HG03097 (cell line): ENCODE measurements around the gene RECQL.
"Not testable (repeated sequence)": the region's sequence is repeated elsewhere in the genome, so short reads cannot be mapped to it uniquely, and the experiment has no call there.

ENCODE experiments used
- ATAC-seq: cut with Tn5 transposase; IDR thresholded peaks from one replicate; pipeline ENCODE4 v1.9.1; 2021; ENCODE audit not compliant: unreplicated experiment, low FRiP score

The RECQL gene

DNA sequence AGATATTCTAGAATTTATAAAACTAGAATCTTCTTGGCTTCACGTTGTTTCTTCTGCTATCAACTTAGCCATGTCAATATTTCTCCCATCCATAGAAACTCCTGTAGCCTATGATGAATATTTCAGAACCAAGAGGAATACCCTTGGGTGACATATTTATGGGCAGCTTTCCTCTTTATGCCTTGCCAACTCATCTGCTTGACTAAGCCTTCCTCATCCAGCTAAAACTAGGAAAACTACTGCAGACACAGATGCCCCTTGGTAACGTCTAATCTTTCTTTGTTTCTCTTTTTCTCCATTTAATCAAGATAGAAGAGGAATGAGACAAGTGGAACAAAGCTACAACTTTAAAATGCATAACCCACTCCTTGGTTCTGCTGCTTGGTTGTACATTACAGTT lies 6.4 kb upstream of the RECQL start:
- ATAC-seq = no peak

- ATAC-seq = no peak
Measured at GRCh38 chr12:21505888-21506287, 4.5 kb upstream of the RECQL start.

DNA sequence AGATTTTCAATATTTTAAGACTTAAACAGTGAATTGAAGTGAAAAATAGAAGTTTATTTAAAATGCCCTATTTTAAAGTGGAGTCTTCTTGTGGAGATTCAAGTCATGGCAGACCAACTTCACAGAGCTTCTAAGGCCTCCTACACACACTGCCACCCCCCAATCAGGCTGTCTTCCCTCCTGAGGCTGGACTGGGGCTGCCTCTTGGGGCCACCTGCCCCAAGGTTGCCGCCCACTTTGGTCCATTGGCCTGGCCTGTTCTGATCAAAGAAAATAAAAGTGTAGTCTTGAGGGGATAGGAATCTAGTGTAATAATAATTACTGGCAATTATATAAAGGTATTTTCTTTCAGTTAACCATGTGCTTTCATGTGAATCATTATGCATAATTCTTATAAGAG lies 1.4 kb upstream of the RECQL start:
- ATAC-seq = no peak

DNA sequence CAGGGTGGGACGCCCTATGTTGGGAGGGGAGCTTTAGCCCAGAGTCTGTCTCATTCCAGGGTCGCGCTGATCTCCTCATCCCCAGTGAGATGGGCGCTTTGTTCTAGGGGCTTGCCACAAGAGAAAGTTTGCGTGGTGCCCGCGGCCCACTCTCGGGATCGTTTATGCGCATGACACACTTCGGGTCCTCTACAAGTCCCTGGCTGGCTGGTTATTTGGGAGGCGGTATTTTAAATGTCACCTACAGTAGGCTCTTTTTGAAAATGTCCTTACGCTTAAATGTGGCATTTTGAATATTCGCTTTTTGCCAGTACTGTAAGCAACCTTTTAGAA lies 695 bp upstream of the RECQL start:
- no peak for ATAC-seq

DNA sequence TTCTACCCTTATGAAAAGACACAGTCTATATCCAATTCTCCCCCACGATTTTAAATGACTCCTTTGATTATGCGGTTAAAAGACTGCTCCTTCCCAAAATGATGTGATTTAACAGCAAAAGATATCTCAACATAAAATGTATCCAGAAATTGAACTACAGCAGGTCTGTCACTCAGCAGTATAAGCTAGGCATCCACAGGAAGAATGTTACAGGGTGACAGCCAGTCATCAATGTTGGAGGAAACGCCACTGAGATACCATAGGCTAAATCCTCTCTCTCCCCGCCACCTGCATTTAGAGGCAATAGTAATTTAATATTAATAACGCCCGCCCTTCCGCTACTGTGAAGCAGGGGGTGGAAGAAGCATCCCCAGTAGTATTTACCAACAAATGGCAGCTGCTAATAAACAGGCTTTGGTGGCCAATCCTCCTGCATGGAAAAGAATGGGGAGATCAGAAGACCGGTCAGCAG lies 613 bp downstream of the RECQL start:
- ATAC-seq = peak; percentile 2

GRCh38 chr12:21499765-21500164 lies 1.7 kb downstream of the RECQL start:
- no peak for ATAC-seq

- no peak for ATAC-seq
Measured at GRCh38 chr12:21485998-21486397, 15.4 kb downstream of the RECQL start.

- ATAC-seq = no peak
Measured at GRCh38 chr12:21483531-21483930, 17.9 kb downstream of the RECQL start.

GRCh38 chr12:21478756-21479455 lies 22.5 kb downstream of the RECQL start:
- no peak for ATAC-seq

- no peak for ATAC-seq
Measured at GRCh38 chr12:21476949-21477348, 24.5 kb downstream of the RECQL start.

DNA sequence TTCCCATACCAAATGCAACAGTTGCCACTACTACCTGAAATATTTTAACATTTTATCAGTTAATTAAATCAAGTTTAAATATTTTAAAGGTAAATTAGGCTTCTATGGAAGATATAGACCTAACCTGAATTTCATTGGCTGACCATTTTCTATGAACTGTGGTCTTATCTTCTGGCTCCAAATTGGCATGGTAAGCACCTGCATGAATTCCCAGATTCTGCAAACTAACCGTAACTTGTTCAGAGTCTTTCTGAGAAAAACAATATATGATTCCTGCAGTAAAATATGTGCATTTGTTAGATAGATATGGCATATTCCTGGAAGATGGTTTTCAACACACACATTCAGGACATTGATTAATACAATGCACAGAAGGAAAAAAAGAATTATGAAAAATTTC lies 25.9 kb downstream of the RECQL start:
- ATAC-seq = no peak

- ATAC-seq = no peak
Measured at GRCh38 chr12:21472197-21472823, 29.1 kb downstream of the RECQL start.

- ATAC-seq = no peak
Measured at GRCh38 chr12:21471294-21471693, 30.1 kb downstream of the RECQL start.

- ATAC-seq = not testable (repeated sequence)
Measured at GRCh38 chr12:21467334-21467733, 34.1 kb downstream of the RECQL start.

DNA sequence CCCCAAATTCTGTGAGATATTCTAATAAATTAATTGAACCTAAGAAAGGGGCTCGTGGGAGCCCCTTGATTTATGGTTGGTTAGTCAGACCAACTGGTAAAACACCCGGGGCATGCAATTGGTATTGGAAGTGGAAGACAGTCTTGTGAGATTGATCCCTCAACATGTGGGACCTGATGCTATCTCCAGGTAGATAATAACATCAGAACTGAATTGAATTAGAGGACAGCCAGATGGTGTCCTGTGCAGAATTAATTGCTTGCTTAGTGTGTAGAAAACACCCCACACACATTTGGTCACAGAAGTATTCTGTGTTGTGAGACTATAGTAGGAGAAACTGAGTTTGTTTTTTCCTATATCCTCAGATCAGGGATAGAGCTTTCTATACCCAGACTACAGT lies 42.0 kb downstream of the RECQL start:
- no peak for ATAC-seq

DNA sequence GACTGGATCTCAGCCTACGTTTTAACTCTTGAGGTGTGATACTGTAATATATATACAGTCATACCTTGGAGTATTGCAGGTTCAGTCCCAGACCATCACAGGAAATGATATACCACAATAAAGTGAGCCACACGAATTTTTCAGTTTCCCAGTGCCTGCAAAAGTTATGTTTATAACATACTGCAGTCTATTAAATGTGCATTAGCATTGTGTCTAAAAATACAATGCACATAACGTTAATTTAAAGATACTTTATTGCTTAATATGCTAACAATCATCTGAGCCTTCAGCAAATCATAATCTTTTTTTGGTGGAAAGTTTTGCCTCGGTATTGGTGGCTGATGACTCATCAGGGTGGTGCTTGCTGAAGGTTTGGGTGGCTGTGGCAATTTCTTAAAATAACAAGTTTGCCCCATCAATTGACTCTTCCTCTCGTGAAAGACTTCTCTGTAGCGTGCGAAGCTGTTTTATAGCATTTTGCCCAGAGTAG lies 45.1 kb downstream of the RECQL start:
- ATAC-seq = no peak

- no peak for ATAC-seq
Measured at GRCh38 chr12:21453312-21453852, 48.1 kb downstream of the RECQL start.

GRCh38 chr12:21451529-21451928 lies 49.9 kb downstream of the RECQL start:
- ATAC-seq = no peak

GRCh38 chr12:21444193-21445146 lies 57.0 kb downstream of the RECQL start:
- ATAC-seq = no peak

- no peak for ATAC-seq
Measured at GRCh38 chr12:21439347-21439746, 62.1 kb downstream of the RECQL start.

DNA sequence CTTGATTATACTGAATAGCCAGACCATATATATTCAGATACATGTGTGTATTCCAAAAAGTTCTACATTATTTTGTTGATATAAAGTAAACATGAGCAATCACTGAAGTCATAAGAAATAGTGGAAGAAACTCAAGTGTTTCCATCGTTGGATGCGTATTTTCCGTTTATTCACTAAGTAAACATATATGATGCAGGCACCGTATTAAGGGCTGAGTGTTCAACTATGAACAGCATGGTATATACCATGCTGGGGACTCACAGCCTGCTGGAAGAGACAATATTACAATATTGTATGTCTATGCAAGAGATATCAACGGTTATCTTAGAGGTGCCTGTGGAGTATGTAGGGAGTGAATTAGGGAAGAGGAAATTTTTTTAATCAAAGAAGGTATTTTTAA lies 62.8 kb downstream of the RECQL start:
- ATAC-seq = no peak
